ENCODE results near the gene PCMTD2. TPM values are rescaled to one million over a fixed set of nuclear protein-coding genes. Genes with fewer than 3 reads are reported as not detected.

PCMTD2 gene
- total and polyA plus RNA-seq, 2 of the 8 experiments (the other 6 are each of a cell fraction or from before 2014, with no cell fraction given): 21.4 to 55.1 TPM

DNA sequence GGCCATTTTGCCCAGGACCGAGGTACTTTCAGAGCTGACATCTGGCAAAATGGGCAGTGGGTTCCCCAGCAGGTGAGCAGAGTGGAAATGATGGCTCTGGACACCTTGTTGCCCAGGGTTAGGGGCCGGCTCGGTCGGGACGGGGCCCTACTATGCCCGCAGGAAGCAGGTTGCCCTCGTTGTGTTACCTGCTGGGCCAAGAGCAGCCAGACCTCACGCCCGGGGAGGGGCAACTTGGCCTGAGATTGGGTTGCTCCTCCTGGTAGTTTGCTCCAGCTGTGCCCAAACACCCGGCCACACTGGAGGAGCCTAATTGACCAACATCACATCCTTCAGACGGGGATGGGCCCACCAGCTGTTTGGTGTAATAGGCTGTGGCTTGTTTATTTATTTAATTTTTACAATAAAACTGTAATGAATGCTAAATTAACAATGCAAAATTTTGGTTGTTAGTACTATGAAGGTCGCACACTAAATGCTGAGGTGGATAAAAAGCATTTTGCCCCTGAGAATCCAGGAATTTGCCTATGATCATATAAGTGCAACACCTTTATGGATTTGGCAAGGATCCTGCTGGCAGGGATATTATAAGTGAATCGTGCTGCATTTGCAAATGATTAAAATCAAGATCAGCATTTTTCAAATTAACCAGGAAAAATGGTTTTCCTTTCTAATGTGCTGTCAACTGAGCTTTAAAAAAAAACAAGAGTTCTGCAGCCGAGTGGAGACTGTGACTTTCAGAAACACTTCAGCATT, 26.6 kb upstream of the PCMTD2 start:
- H3K4me1 ChIP-seq (replicated peaks in 1 of 4; ENCODE audit: control insufficient read depth in 3 of 4, insufficient read depth in 4 of 4, low read length in 3 of 4): peaks cover 0 to 3% (median 1%) of the 10 kb centered on the region in 4 experiments; a peak in 6 of 7 replicates
- H3K23me2 ChIP-seq (ENCODE audit: low read depth, low read length): no peaks in the 10 kb centered on the region
- no peak overlapping the region for H3K4me2 ChIP-seq (ENCODE audit: insufficient read depth in 1 of 2, low read depth in 2 of 2, low read length in 2 of 2)
- H2BK15ac ChIP-seq (ENCODE audit: low read length): no peak overlapping the region
- no peak overlapping the region for H2BK20ac ChIP-seq (ENCODE audit: low read length)
- POLR2A ChIA-PET (ENCODE audit: partially characterized antibody): no interaction called here
- H2AK5ac ChIP-seq (ENCODE audit: low read depth, low read length): no peak overlapping the region
- FAIRE-seq: no peak
- no peak overlapping the region for H3K18ac ChIP-seq (ENCODE audit: extremely low read depth, low read length)
- 90% methylated on average over 14 of the region's 14 CpGs; no CpG with 5 or more reads in 1 of the 2 experiments for WGBS, 2 experiments (ENCODE audit: extremely low coverage in 1 of 2, insufficient coverage in 1 of 2, insufficient read length in 1 of 2, insufficient replicate concordance in 2 of 2, low coverage in 1 of 2, low lambda C conversion rate in 2 of 2, missing lambda C conversion rate in 1 of 2)
- DNase-seq (ENCODE audit: low read depth in 1 of 2, low spot score in 2 of 2): no peak
- H3K79me1 ChIP-seq (ENCODE audit: low read depth, low read length): no peaks in the 10 kb centered on the region
- H3K23ac ChIP-seq (ENCODE audit: insufficient read length): no peak overlapping the region
- no peak overlapping the region for H3K9ac ChIP-seq (replicated peaks in 1 of 4; ENCODE audit: extremely low read depth in 1 of 4, low read depth in 3 of 4, low read length in 3 of 4)
- no peak overlapping the region for H3K27ac ChIP-seq (ENCODE audit: low read depth, low read length)
- H4K91ac ChIP-seq (replicated peaks; ENCODE audit: insufficient read length, low read length): no peak overlapping the region
- no peak overlapping the region for H2BK5ac ChIP-seq (ENCODE audit: low read depth, low read length)
- CTCF ChIA-PET (ENCODE audit: partially characterized antibody): interaction anchor here (0.6 to 1.7 kb wide), 4 partner anchors 22 to 159 kb away, joined by 3 read pairs; no protein-coding TSS in a partner anchor
- no peak overlapping the region for H3K4ac ChIP-seq (replicated peaks; ENCODE audit: insufficient read length, low read depth, low read length)
- H4K5ac ChIP-seq (ENCODE audit: insufficient read length, low read depth, low read length): no peak overlapping the region
- no peak overlapping the region for H3K14ac ChIP-seq (ENCODE audit: insufficient read length)
- H2AFZ ChIP-seq (ENCODE audit: low read length): no peak overlapping the region
- H4K20me1 ChIP-seq (replicated peaks in 1 of 2; ENCODE audit: control insufficient read depth in 1 of 2, insufficient read depth in 2 of 2, low read length in 2 of 2): no peaks in the 10 kb centered on the region
- no peak overlapping the region for H3K56ac ChIP-seq (replicated peaks; ENCODE audit: insufficient read length, low read depth, low read length)
- H2BK120ac ChIP-seq (replicated peaks; ENCODE audit: low read depth, low read length): no peak overlapping the region
- no peaks in the 10 kb centered on the region for H3K79me2 ChIP-seq (ENCODE audit: control insufficient read depth in 1 of 2, insufficient read depth in 2 of 2, low read length in 2 of 2)
- H3K27me3 ChIP-seq (replicated peaks in 1 of 4; ENCODE audit: control insufficient read depth in 3 of 4, extremely low read depth in 1 of 4, insufficient read depth in 3 of 4, low read length in 3 of 4): no peaks in the 10 kb centered on the region
- H3K4me3 ChIP-seq (ENCODE audit: extremely low read depth in 1 of 4, insufficient read depth in 2 of 4, low read depth in 3 of 4, low read length in 4 of 4): no peak overlapping the region
- no peak overlapping the region for H2BK12ac ChIP-seq (ENCODE audit: low read depth, low read length)
- H4K8ac ChIP-seq (ENCODE audit: extremely low read depth, insufficient read depth, low read length): no peak overlapping the region; the same call in 1 of the 2 replicates
- no peaks in the 10 kb centered on the region for H3K36me3 ChIP-seq (ENCODE audit: control insufficient read depth in 2 of 4, insufficient read depth in 4 of 4, low read length in 3 of 4)
- H3K9me3 ChIP-seq (ENCODE audit: insufficient read depth in 2 of 2, low read depth in 1 of 2, low read length in 1 of 2): no peaks in the 10 kb centered on the region
- TF ChIP-seq ZNF274 (IDR thresholded peaks at IDR 0.05; ENCODE audit: borderline replicate concordance, extremely low read depth, low read length): no peak
